HL-60/S4 (cell line): ENCODE results near the gene HSDL2.

Experiments used
- in situ Hi-C: fragments of 300-500 bp; cut with MboI; formaldehyde crosslinking; loops from 2 replicates; pipeline ENCODE4 v1.14.3; 2022; ENCODE audit warnings: low sequenced_read_pairs

Gene HSDL2

GRCh38 chr9:112380102-112380824 lies at the start of gene HSDL2:
TSS of gene HSDL2 (plus strand) at chr9:112380108. CDS start at chr9:112380164, 56 bp downstream.
- in situ Hi-C loops = no loop called here

- in situ Hi-C loops = no loop called here
Measured at GRCh38 chr9:112331674-112331952, 48.3 kb upstream of the HSDL2 start.

GRCh38 chr9:112332214-112332613 lies 47.7 kb upstream of the HSDL2 start:
- in situ Hi-C loops = no loop called here

- in situ Hi-C loops = no loop called here
Measured at GRCh38 chr9:112332674-112332976, 47.3 kb upstream of the HSDL2 start.

- in situ Hi-C loops = no loop called here
Measured at GRCh38 chr9:112332977-112333638, 46.8 kb upstream of the HSDL2 start, which contains the start of gene PTBP3. TSS of gene PTBP3 (minus strand) at chr9:112333619. CDS start at chr9:112297865, 35,754 bp downstream.

GRCh38 chr9:112333639-112334431 lies 46.1 kb upstream of the HSDL2 start:
- in situ Hi-C loops = no loop called here

GRCh38 chr9:112334432-112334841 lies 45.5 kb upstream of the HSDL2 start:
- in situ Hi-C loops = no loop called here

GRCh38 chr9:112337547-112337946 lies 42.4 kb upstream of the HSDL2 start:
- in situ Hi-C loops = no loop called here

- in situ Hi-C loops = no loop called here
Measured at GRCh38 chr9:112338561-112338960, 41.3 kb upstream of the HSDL2 start.

- in situ Hi-C loops = no loop called here
Measured at GRCh38 chr9:112339886-112340285, 40.0 kb upstream of the HSDL2 start.

- in situ Hi-C loops = no loop called here
Measured at GRCh38 chr9:112341730-112342129, 38.2 kb upstream of the HSDL2 start.

GRCh38 chr9:112348257-112349007 lies 31.5 kb upstream of the HSDL2 start:
- in situ Hi-C loops = no loop called here

GRCh38 chr9:112349008-112349333 lies 30.9 kb upstream of the HSDL2 start:
- in situ Hi-C loops = no loop called here

- in situ Hi-C loops = no loop called here
Measured at GRCh38 chr9:112351184-112351583, 28.7 kb upstream of the HSDL2 start.

- in situ Hi-C loops = no loop called here
Measured at GRCh38 chr9:112352209-112352608, 27.7 kb upstream of the HSDL2 start.

- in situ Hi-C loops = no loop called here
Measured at GRCh38 chr9:112354081-112354743, 25.7 kb upstream of the HSDL2 start.

GRCh38 chr9:112355427-112355897 lies 24.4 kb upstream of the HSDL2 start:
- in situ Hi-C loops = loop anchor here (5.0 kb wide), 1 partner anchor 268 kb away; no protein-coding TSS in a partner anchor

- in situ Hi-C loops = loop anchor here (10.0 kb wide), 1 partner anchor 595 kb away; no protein-coding TSS in a partner anchor
Measured at GRCh38 chr9:112360047-112360804, 19.7 kb upstream of the HSDL2 start.

GRCh38 chr9:112361601-112362000 lies 18.3 kb upstream of the HSDL2 start:
- in situ Hi-C loops = loop anchor here (10.0 kb wide), 1 partner anchor 597 kb away; no protein-coding TSS in a partner anchor

GRCh38 chr9:112364761-112365160 lies 15.1 kb upstream of the HSDL2 start:
- in situ Hi-C loops = loop anchor here (10.0 kb wide), 1 partner anchor 600 kb away; no protein-coding TSS in a partner anchor
